SK-N-SH (cell line): ENCODE data around the gene CCNA2. TPM values are rescaled to one million over a fixed set of nuclear protein-coding genes. Genes with fewer than 3 reads are reported as not detected.

Experiments used
- CTCF ChIA-PET: fragments of 300-600, 350-600 bp; formaldehyde crosslinking; extraction: SDS; loops from one replicate; lab custom pipeline; 2021; lab: Yijun Ruan, JAX
- POLR2A ChIA-PET: fragments of 350-600 bp; sonication (Branson Sonifier 250); formaldehyde crosslinking; extraction: SDS; loops from one replicate; lab custom pipeline; 2020; ENCODE audit warnings: antibody characterized with exemption, inconsistent platforms; lab: Yijun Ruan, JAX
- DNase-seq: peaks from one replicate; pipeline ENCODE4 v3.0.0; 2012
- H2AFZ ChIP-seq: fragments of 200-600 bp; sonication (generic); 2 replicates; pipeline ENCODE4 v1.8.1; 2016; ENCODE audit warnings: antibody characterized with exemption, mild to moderate bottlenecking, low read depth
- H3F3A ChIP-seq: fragments of 200-600 bp; sonication (generic); replicated peaks from 2 replicates; pipeline ENCODE3; 2016; ENCODE audit warnings: antibody characterized with exemption, mild to moderate bottlenecking; ENCODE audit not compliant: insufficient read depth
- H3K27ac ChIP-seq, 2 experiments: fragments of 200-500 bp in 1 of 2; fragments of 200-600 bp in 1 of 2; sonication (Bioruptor generic) in 1 of 2; sonication (generic), shearing (Covaris generic) in 1 of 2; 2 replicates each; pipeline versions ENCODE4 v1.5.1 to v1.6.1; 2014 to 2016; ENCODE audit warnings: low read depth in 2 of 2, inconsistent platforms in 1 of 2, low read length in 1 of 2, mild to moderate bottlenecking in 1 of 2, mixed read lengths in 1 of 2
- H3K27me3 ChIP-seq: fragments of 200-600 bp; sonication (generic), shearing (Covaris generic); 2 replicates; pipeline ENCODE4 v1.6.1; 2016; ENCODE audit warnings: mixed run types; ENCODE audit not compliant: insufficient read depth
- H3K36me3 ChIP-seq, 2 experiments: fragments of 200-500 bp in 1 of 2; fragments of 200-600 bp in 1 of 2; sonication (Bioruptor generic) in 1 of 2; sonication (generic) in 1 of 2; replicated peaks in 1 of 2; 2 replicates each; pipeline versions ENCODE3 to v1.5.1; 2014 to 2016; ENCODE audit warnings: low read length in 1 of 2, mild to moderate bottlenecking in 1 of 2; ENCODE audit not compliant: insufficient read depth in 2 of 2, control insufficient read depth in 1 of 2
- H3K4me1 ChIP-seq, 2 experiments: fragments of 200-500 bp in 1 of 2; fragments of 200-600 bp in 1 of 2; sonication (Bioruptor generic) in 1 of 2; sonication (generic), shearing (Covaris generic) in 1 of 2; 2 replicates each; pipeline versions ENCODE4 v1.5.1 to v1.6.1; 2014 to 2016; ENCODE audit warnings: low read depth in 1 of 2, low read length in 1 of 2, mixed run types in 1 of 2; ENCODE audit not compliant: insufficient read depth in 2 of 2, control insufficient read depth in 1 of 2
- H3K4me2 ChIP-seq: fragments of 200-600 bp; sonication (generic), shearing (Covaris generic); 2 replicates; pipeline ENCODE4 v1.6.1; 2017; ENCODE audit warnings: mixed run types
- H3K4me3 ChIP-seq, 2 experiments: fragments of 200-500 bp in 1 of 2; fragments of 200-600 bp in 1 of 2; sonication (Bioruptor generic) in 1 of 2; sonication (generic), shearing (Covaris generic) in 1 of 2; 2 replicates each; pipeline versions ENCODE4 v1.5.1 to v1.8.1; 2014 to 2016; ENCODE audit warnings: low read depth in 2 of 2, inconsistent platforms in 1 of 2, low read length in 1 of 2, mild to moderate bottlenecking in 1 of 2, mixed read lengths in 1 of 2, moderate library complexity in 1 of 2
- H3K79me2 ChIP-seq: fragments of 200-600 bp; sonication (generic); 2 replicates; pipeline ENCODE4 v1.8.1; 2017; ENCODE audit warnings: mild to moderate bottlenecking; ENCODE audit not compliant: insufficient read depth
- H3K9ac ChIP-seq: fragments of 200-600 bp; sonication (generic); 2 replicates; pipeline ENCODE4 v1.6.1; 2017; ENCODE audit warnings: mixed run types
- H3K9me2 ChIP-seq: fragments of 200-600 bp; sonication (generic); 2 replicates; pipeline ENCODE4 v1.6.1; 2017; ENCODE audit warnings: mixed run types
- H3K9me3 ChIP-seq: fragments of 200-600 bp; sonication (generic); 2 replicates; pipeline ENCODE4 v1.6.1; 2017; ENCODE audit warnings: mixed run types, mild to moderate bottlenecking, moderate library complexity
- H4K20me1 ChIP-seq: fragments of 200-600 bp; sonication (generic); 2 replicates; pipeline ENCODE4 v1.6.1; 2017; ENCODE audit warnings: mild to moderate bottlenecking, mixed run types; ENCODE audit not compliant: insufficient read depth
- ELF1 ChIP-seq: IDR thresholded peaks from 2 replicates; pipeline ENCODE4 v1.4.0; 2012
- FOSL2 ChIP-seq: IDR thresholded peaks from 2 replicates; pipeline ENCODE4 v1.4.0; 2012; ENCODE audit warnings: low read depth, mild to moderate bottlenecking, moderate library complexity, borderline replicate concordance
- FOXJ3 ChIP-seq: sonication (generic); formaldehyde crosslinking; IDR thresholded peaks from 2 replicates; pipeline ENCODE4 v1.5.1; 2020; ENCODE audit warnings: mild to moderate bottlenecking, missing genetic modification reagents
- GATA2 ChIP-seq: sonication (generic); formaldehyde crosslinking; IDR thresholded peaks from 2 replicates; pipeline ENCODE4 v1.5.0; 2020; ENCODE audit warnings: mild to moderate bottlenecking, missing genetic modification reagents
- NFIC ChIP-seq: IDR thresholded peaks from 2 replicates; pipeline ENCODE4 v1.4.0; 2012; ENCODE audit warnings: borderline replicate concordance
- YY1 ChIP-seq: IDR thresholded peaks from 2 replicates; pipeline ENCODE4 v1.4.0; 2012; ENCODE audit warnings: low read depth, mild to moderate bottlenecking
- WGBS: methylation state at CpG from one replicate; pipeline ENCODE4 v1.1.6; 2017; ENCODE audit warnings: low lambda C conversion rate; 5-methylcytosine and 5-hydroxymethylcytosine counted together
- polyA plus RNA-seq, 3 experiments: library from polyadenylated mRNA; depleted of rRNA; stranded (reverse); fragments of >200 nt; gene quantifications; 2 replicates each; pipeline ENCODE4 v1.2.3, GENCODE V29; 2012
- TF ChIP-seq, protein P1 (sequence below): IDR thresholded peaks from 2 replicates; pipeline ENCODE4 v1.6.1; 2012; ENCODE audit warnings: mild to moderate bottlenecking, low read depth, low read length, moderate library complexity
- TF ChIP-seq, protein P2 (sequence below): fragments of 200-600 bp; sonication (generic); IDR thresholded peaks from 2 replicates; pipeline ENCODE4 v1.6.1; 2017; ENCODE audit warnings: antibody characterized with exemption, mild to moderate bottlenecking, moderate library complexity

The CCNA2 gene
- polyA plus RNA-seq, 1 of the 3 experiments (the other 2 are of a cell fraction): 23.8 TPM

DNA sequence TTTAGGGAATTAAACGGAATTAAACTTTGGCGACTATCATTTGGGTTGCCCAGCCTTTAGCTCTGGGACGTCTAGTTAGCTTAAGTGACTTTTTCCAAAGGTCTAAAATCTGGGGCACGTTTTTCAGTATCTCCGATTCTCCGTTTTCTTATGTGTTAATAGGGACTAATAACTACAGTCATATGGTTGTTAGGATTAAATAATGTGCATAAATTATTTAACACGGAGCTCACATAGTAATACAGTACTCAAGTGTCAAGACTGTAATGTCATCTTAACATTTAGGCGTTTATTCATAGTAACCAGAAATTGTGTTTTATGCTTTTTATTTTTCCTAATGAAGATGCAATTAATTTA lies 466 bp upstream of the CCNA2 start (continued):
- TF ChIP-seq, protein P1, sequence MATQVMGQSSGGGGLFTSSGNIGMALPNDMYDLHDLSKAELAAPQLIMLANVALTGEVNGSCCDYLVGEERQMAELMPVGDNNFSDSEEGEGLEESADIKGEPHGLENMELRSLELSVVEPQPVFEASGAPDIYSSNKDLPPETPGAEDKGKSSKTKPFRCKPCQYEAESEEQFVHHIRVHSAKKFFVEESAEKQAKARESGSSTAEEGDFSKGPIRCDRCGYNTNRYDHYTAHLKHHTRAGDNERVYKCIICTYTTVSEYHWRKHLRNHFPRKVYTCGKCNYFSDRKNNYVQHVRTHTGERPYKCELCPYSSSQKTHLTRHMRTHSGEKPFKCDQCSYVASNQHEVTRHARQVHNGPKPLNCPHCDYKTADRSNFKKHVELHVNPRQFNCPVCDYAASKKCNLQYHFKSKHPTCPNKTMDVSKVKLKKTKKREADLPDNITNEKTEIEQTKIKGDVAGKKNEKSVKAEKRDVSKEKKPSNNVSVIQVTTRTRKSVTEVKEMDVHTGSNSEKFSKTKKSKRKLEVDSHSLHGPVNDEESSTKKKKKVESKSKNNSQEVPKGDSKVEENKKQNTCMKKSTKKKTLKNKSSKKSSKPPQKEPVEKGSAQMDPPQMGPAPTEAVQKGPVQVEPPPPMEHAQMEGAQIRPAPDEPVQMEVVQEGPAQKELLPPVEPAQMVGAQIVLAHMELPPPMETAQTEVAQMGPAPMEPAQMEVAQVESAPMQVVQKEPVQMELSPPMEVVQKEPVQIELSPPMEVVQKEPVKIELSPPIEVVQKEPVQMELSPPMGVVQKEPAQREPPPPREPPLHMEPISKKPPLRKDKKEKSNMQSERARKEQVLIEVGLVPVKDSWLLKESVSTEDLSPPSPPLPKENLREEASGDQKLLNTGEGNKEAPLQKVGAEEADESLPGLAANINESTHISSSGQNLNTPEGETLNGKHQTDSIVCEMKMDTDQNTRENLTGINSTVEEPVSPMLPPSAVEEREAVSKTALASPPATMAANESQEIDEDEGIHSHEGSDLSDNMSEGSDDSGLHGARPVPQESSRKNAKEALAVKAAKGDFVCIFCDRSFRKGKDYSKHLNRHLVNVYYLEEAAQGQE: no peak

DNA sequence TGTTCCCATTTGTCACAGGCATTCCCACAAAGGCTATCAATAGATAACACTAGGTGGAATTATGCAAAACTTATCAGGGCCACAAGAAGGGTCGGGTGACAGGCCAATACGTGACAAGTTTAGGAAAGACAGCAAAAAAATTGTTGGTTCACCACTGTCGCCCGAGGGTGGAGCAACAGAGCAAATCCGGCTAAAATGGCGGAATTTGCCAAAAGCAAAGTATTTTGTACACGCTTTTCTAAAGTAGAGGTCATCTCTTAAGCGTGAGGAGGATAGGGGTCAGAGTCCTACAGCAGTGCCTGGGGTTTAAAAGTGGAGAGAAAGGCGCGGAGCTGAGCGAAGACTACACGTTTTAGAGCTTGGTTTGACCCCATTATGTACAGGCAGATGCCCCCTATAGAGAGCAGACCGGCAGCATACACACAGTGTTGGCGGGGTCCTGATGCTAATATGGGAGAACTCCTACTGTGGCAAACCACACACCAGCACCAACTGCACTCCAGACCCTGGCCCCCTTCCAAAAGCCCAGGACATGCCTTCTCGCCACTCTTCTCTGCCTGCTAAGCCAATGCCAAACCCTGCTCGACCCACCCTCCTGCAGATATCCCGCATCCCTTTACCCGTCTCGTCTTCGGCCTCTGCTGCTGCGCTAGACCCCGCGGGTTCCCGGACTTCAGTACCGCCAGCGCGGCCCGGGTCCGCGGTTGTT lies 733 bp downstream of the CCNA2 start:
- 0 out of 2 replicates have a peak, but pooled peaks have one; percentile 31 for TF ChIP-seq ELF1
- TF ChIP-seq, protein P2, sequence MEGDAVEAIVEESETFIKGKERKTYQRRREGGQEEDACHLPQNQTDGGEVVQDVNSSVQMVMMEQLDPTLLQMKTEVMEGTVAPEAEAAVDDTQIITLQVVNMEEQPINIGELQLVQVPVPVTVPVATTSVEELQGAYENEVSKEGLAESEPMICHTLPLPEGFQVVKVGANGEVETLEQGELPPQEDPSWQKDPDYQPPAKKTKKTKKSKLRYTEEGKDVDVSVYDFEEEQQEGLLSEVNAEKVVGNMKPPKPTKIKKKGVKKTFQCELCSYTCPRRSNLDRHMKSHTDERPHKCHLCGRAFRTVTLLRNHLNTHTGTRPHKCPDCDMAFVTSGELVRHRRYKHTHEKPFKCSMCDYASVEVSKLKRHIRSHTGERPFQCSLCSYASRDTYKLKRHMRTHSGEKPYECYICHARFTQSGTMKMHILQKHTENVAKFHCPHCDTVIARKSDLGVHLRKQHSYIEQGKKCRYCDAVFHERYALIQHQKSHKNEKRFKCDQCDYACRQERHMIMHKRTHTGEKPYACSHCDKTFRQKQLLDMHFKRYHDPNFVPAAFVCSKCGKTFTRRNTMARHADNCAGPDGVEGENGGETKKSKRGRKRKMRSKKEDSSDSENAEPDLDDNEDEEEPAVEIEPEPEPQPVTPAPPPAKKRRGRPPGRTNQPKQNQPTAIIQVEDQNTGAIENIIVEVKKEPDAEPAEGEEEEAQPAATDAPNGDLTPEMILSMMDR: peak; percentile 51
- no peak for TF ChIP-seq GATA2 (CRISPR knock-in tag)
- TF ChIP-seq YY1: peak; percentile 82
- 0 out of 2 replicates have a peak, but pooled peaks have one; percentile 4 for TF ChIP-seq NFIC
- Histone ChIP-seq H3K4me1 (peaks cover 12 to 18% of the 10 kb centered on the region in 2 experiments; a peak in 3 of 4 replicates), H3K9me2 (no peaks in the 10 kb centered on the region), H3K27ac (peak overlapping the region; percentile 63 to 82), H3K4me2 (peak overlapping the region; percentile 94), H3K27me3 (no peaks in the 10 kb centered on the region), H3K4me3 (peak overlapping the region; percentile 80 to 86), H3K36me3 (peaks cover 49 to 50% of the 10 kb centered on the region in 2 experiments), H4K20me1 (no peaks in the 10 kb centered on the region; the same call in 1 of the 2 replicates), H3F3A (peaks cover 66% of the 10 kb centered on the region), H3K9me3 (no peaks in the 10 kb centered on the region; the same call in 1 of the 2 replicates), H3K9ac (peak overlapping the region; percentile 84), H3K79me2 (peaks cover 58% of the 10 kb centered on the region), H2AFZ (peak overlapping the region; percentile 80)
- peak; percentile 54 for DNase-seq
- POLR2A ChIA-PET: interaction anchor here (0.6 kb wide), 1 partner anchor 34 kb away, joined by 3 read pairs; no protein-coding TSS in a partner anchor
- CTCF ChIA-PET: no interaction called here
- under 1% methylated on average over 14 of the region's 30 CpGs for WGBS

DNA sequence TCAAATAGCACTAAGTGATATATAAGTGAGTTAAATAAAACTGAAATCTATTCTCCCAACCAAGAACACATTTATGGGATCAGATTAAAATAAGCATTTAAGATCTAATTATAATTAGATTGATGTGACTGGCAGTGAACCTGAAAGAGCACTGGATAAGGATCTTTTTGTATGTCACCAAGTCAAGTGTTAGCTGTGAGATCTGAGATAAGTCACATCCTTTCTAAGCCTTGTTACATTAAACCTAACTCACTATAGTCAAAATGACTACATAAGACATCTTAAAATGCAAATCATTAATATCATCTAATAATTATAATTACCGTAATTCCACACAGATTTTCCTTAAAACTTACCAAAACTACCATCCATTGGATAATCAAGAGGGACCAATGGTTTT lies 1.6 kb downstream of the CCNA2 start:
- POLR2A ChIA-PET: no interaction called here
- H3K36me3 ChIP-seq: peaks cover 52% of the 10 kb centered on the region in 2 experiments
- no peaks in the 10 kb centered on the region for H3K27me3 ChIP-seq
- TF ChIP-seq FOSL2: no peak
- TF ChIP-seq FOXJ3 (CRISPR knock-in tag): no peak
- peak overlapping the region; percentile 80 to 86 for H3K4me3 ChIP-seq
- peaks cover 12 to 18% of the 10 kb centered on the region in 2 experiments; a peak in 3 of 4 replicates for H3K4me1 ChIP-seq
- H3K79me2 ChIP-seq: peaks cover 67% of the 10 kb centered on the region
- H3K9me2 ChIP-seq: no peaks in the 10 kb centered on the region
- H3K9ac ChIP-seq: peak overlapping the region; percentile 84; the same call in 1 of the 2 replicates
- peaks cover 73% of the 10 kb centered on the region for H3F3A ChIP-seq
- H3K27ac ChIP-seq: peak overlapping the region; percentile 63 to 82
- no peaks in the 10 kb centered on the region; the same call in 1 of the 2 replicates for H4K20me1 ChIP-seq
- CTCF ChIA-PET: no interaction called here
- H3K4me2 ChIP-seq: peak overlapping the region; percentile 94
- peak overlapping the region; percentile 80 for H2AFZ ChIP-seq
- H3K9me3 ChIP-seq: no peaks in the 10 kb centered on the region; the same call in 1 of the 2 replicates
- WGBS: 39% methylated on average over 1 of the region's 1 CpG
- no peak for DNase-seq
